K562 (cell line): ENCODE measurements around the gene SDHC. TPM values are rescaled to one million over a fixed set of nuclear protein-coding genes. Genes with fewer than 3 reads are reported as not detected.
A peak's percentile ranks its signal among the peaks of the same experiment; 100 is the strongest.

ENCODE experiments used
- BRF1 ChIP-seq: IDR thresholded peaks from 3 replicates; pipeline ENCODE4 v1.6.1; 2011; ENCODE audit warnings: borderline replicate concordance, mild to moderate bottlenecking; ENCODE audit not compliant: insufficient read length; ENCODE audit errors: extremely low read depth
- EGR1 ChIP-seq: fragments of 450-650 bp; conservative IDR thresholded peaks from 2 replicates; pipeline ENCODE4 v1.6.1; 2017; ENCODE audit warnings: mild to moderate bottlenecking
- ETS2 ChIP-seq: IDR thresholded peaks from 2 replicates; pipeline ENCODE4 v1.6.1; 2016; ENCODE audit warnings: borderline replicate concordance, missing genetic modification characterization, mild to moderate bottlenecking, moderate library complexity, missing compliant biosample characterization; ENCODE audit not compliant: poor library complexity, severe bottlenecking
- EWSR1 ChIP-seq: fragments of 450-650 bp; IDR thresholded peaks from 2 replicates; pipeline ENCODE4 v1.6.1; 2018; ENCODE audit warnings: borderline replicate concordance, mild to moderate bottlenecking, low read depth, moderate library complexity; ENCODE audit not compliant: partially characterized antibody
- FIP1L1 ChIP-seq: fragments of 200-400 bp; formaldehyde crosslinking; IDR thresholded peaks from 2 replicates; pipeline ENCODE4 v1.6.1; 2018; ENCODE audit warnings: mild to moderate bottlenecking, low read depth, low read length; ENCODE audit not compliant: poor library complexity, severe bottlenecking
- FOSL1 ChIP-seq: fragments of 200-800 bp; sonication (Bioruptor generic); conservative IDR thresholded peaks from 2 replicates; pipeline ENCODE4 v1.6.1; 2016; ENCODE audit warnings: missing genetic modification characterization, missing compliant biosample characterization
- FOXP4 ChIP-seq: sonication (generic); formaldehyde crosslinking; IDR thresholded peaks from 2 replicates; pipeline ENCODE4 v1.8.0; 2022; ENCODE audit warnings: mild to moderate bottlenecking, missing genetic modification reagents, borderline replicate concordance
- GABPA ChIP-seq: fragments of 200-800 bp; sonication (Bioruptor generic); conservative IDR thresholded peaks from 2 replicates; pipeline ENCODE4 v1.6.1; 2016; ENCODE audit warnings: low read depth, missing genetic modification characterization, missing compliant biosample characterization
- GTF2E2 ChIP-seq: fragments of 200-800 bp; sonication (Bioruptor generic); IDR thresholded peaks from 2 replicates; pipeline ENCODE4 v1.6.1; 2016; ENCODE audit warnings: missing genetic modification characterization, missing compliant biosample characterization
- HDAC2 ChIP-seq: fragments of 450-650 bp; IDR thresholded peaks from 2 replicates; pipeline ENCODE4 v1.6.1; 2016; ENCODE audit warnings: mild to moderate bottlenecking
- MXI1 ChIP-seq: IDR thresholded peaks from 2 replicates; pipeline ENCODE4 v1.6.1; 2011; ENCODE audit warnings: low read depth, mild to moderate bottlenecking, improper control_type of control experiment, low read length
- NELFE ChIP-seq: IDR thresholded peaks from 2 replicates; pipeline ENCODE4 v1.6.1; 2011; ENCODE audit warnings: mild to moderate bottlenecking; ENCODE audit not compliant: insufficient read depth, insufficient read length
- NR2C1 ChIP-seq, 2 experiments: fragments of 450-650 bp; IDR thresholded peaks; 2 replicates each; pipeline ENCODE4 v1.6.1; 2017; ENCODE audit warnings: mild to moderate bottlenecking in 2 of 2, antibody characterized with exemption in 1 of 2, inconsistent platforms in 1 of 2, missing compliant biosample characterization in 1 of 2, missing genetic modification characterization in 1 of 2
- NR2C2 ChIP-seq, 2 experiments: fragments of 200-800 bp in 1 of 2; sonication (Bioruptor generic) in 1 of 2; sonication (generic) in 1 of 2; formaldehyde crosslinking in 1 of 2; IDR thresholded peaks; 2 replicates each; pipeline versions ENCODE4 v1.6.1 to v1.8.0; 2016 to 2022; ENCODE audit warnings: mild to moderate bottlenecking in 1 of 2, missing compliant biosample characterization in 1 of 2, missing genetic modification characterization in 1 of 2, missing genetic modification reagents in 1 of 2
- PTRF ChIP-seq: fragments of 450-650 bp; IDR thresholded peaks from 2 replicates; pipeline ENCODE4 v1.6.1; 2016; ENCODE audit warnings: mild to moderate bottlenecking, missing genetic modification characterization, missing compliant biosample characterization
- RFX5 ChIP-seq: IDR thresholded peaks from 2 replicates; pipeline ENCODE4 v1.6.1; 2011; ENCODE audit warnings: low read depth, mild to moderate bottlenecking, improper control_type of control experiment, low read length
- SRSF7 ChIP-seq: fragments of 200-400 bp; formaldehyde crosslinking; optimal IDR thresholded peaks from 2 replicates; pipeline ENCODE3; 2017; ENCODE audit warnings: mild to moderate bottlenecking, low read depth, low read length
- U2AF1 ChIP-seq: fragments of 200-400 bp; formaldehyde crosslinking; optimal IDR thresholded peaks from 2 replicates; pipeline ENCODE3; 2017; ENCODE audit warnings: mild to moderate bottlenecking, low read depth, low read length, moderate library complexity
- ZNF197 ChIP-seq: fragments of 200-800 bp; sonication (Bioruptor generic); IDR thresholded peaks from 2 replicates; pipeline ENCODE4 v1.6.1; 2016; ENCODE audit warnings: low read depth, missing genetic modification characterization, missing compliant biosample characterization
- ZNF311 ChIP-seq: fragments of 250-450 bp; sonication (Bioruptor Pico); IDR thresholded peaks from 2 replicates; pipeline ENCODE4 v1.4.0; 2020; ENCODE audit warnings: mild to moderate bottlenecking, moderate library complexity
- ZNF324 ChIP-seq: fragments of 250-450 bp; sonication (Bioruptor Pico); IDR thresholded peaks from 2 replicates; pipeline ENCODE4 v1.4.0; 2020; ENCODE audit warnings: mild to moderate bottlenecking
- ZNF408 ChIP-seq: fragments of 250-450 bp; sonication (Bioruptor Pico); IDR thresholded peaks from 2 replicates; pipeline ENCODE4 v1.4.0; 2020; ENCODE audit warnings: low read depth, mild to moderate bottlenecking, moderate library complexity
- ZSCAN29 ChIP-seq: fragments of 450-650 bp; IDR thresholded peaks from 2 replicates; pipeline ENCODE4 v1.6.1; 2017
- polyA plus RNA-seq, 8 experiments: library from polyadenylated mRNA; depleted of rRNA in 4 of 8; stranded (reverse) in 5 of 8; unstranded in 3 of 8; fragments of >200 nt; fragmentation: Nextera tagmentation in 2 of 8; fragmentation: Illumina TruSeq in 1 of 8; extraction: Ambion mirVana in 2 of 8; extraction: Trizol in 1 of 8; gene quantifications; 2 replicates each; pipeline versions ENCODE4 v1.2.1 to v1.2.3, GENCODE V29; 2011 to 2014; ENCODE audit warnings: inconsistent platforms in 1 of 8, missing spikeins in 1 of 8
- total RNA-seq, 7 experiments: library from RNA; depleted of rRNA in 6 of 7; stranded (reverse); fragments of >200 nt in 6 of 7; fragmentation: Illumina TruSeq in 2 of 7; extraction: Trizol in 2 of 7; gene quantifications; 2 replicates each; pipeline versions ENCODE4 v1.2.1 to v1.2.3, GENCODE V29; 2011 to 2021; ENCODE audit warnings: low replicate concordance in 1 of 7
- TF ChIP-seq, protein P1 (sequence below): fragments of 250-450 bp; sonication (Bioruptor Pico); IDR thresholded peaks from 2 replicates; pipeline ENCODE4 v1.8.0; 2022; ENCODE audit warnings: inconsistent platforms
- TF ChIP-seq, protein P2 (sequence below): sonication (generic); formaldehyde crosslinking; IDR thresholded peaks from 2 replicates; pipeline ENCODE4 v1.9.0; 2022; ENCODE audit warnings: mild to moderate bottlenecking, missing genetic modification reagents

Gene SDHC
- total and polyA plus RNA-seq, 9 of the 15 experiments (the other 6 are each of a cell fraction or from before 2014, with no cell fraction given): 7.7 to 309 (median 174) TPM

- TF ChIP-seq EGR1 (no peak), NR2C2 (CRISPR knock-in tag; IDR thresholded peaks at IDR 0.05) (0 out of 2 replicates have a peak, but pooled peaks have one; percentile 73), NR2C2 (tag; IDR thresholded peaks at IDR 0.05) (peak; percentile 94), ZNF311 (0 out of 2 replicates have a peak, but pooled peaks have one; percentile 23), GABPA (tag) (peak; percentile 46), FOXP4 (CRISPR knock-in tag) (no peak), FOSL1 (tag) (peak; percentile 77), NR2C1 (IDR thresholded peaks at IDR 0.05) (peak; percentile 94), NR2C1 (tag; IDR thresholded peaks at IDR 0.05) (peak; percentile 96), NELFE (no peak), HDAC2 (no peak), U2AF1 (no peak), ETS2 (tag) (no peak), ZNF324 (CRISPR knock-in tag) (no peak), GTF2E2 (tag) (no peak), EWSR1 (no peak), SRSF7 (no peak), ZNF197 (0 out of 2 replicates have a peak, but pooled peaks have one; percentile 50), ZSCAN29 (no peak), RFX5 (no peak), FIP1L1 (no peak), ZNF408 (no peak), BRF1 (no peak), PTRF (tag) (no peak), MXI1 (no peak)
- TF ChIP-seq, protein P1, sequence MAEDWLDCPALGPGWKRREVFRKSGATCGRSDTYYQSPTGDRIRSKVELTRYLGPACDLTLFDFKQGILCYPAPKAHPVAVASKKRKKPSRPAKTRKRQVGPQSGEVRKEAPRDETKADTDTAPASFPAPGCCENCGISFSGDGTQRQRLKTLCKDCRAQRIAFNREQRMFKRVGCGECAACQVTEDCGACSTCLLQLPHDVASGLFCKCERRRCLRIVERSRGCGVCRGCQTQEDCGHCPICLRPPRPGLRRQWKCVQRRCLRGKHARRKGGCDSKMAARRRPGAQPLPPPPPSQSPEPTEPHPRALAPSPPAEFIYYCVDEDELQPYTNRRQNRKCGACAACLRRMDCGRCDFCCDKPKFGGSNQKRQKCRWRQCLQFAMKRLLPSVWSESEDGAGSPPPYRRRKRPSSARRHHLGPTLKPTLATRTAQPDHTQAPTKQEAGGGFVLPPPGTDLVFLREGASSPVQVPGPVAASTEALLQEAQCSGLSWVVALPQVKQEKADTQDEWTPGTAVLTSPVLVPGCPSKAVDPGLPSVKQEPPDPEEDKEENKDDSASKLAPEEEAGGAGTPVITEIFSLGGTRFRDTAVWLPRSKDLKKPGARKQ (CRISPR knock-in tag): no peak
- TF ChIP-seq, protein P2, sequence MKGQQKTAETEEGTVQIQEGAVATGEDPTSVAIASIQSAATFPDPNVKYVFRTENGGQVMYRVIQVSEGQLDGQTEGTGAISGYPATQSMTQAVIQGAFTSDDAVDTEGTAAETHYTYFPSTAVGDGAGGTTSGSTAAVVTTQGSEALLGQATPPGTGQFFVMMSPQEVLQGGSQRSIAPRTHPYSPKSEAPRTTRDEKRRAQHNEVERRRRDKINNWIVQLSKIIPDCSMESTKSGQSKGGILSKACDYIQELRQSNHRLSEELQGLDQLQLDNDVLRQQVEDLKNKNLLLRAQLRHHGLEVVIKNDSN (CRISPR knock-in tag): no peak
Measured at GRCh38 chr1:161307230-161307768, 6.9 kb upstream of the SDHC start (continued).
